Stomach (tissue), 4 donors: ENCODE data around the gene NRF1.

ENCODE experiments used
- EP300 ChIP-seq: sonication (generic); formaldehyde crosslinking; IDR thresholded peaks from one replicate; pipeline ENCODE4 v1.6.1; 2017; ENCODE audit warnings: antibody characterized with exemption
- POLR2A ChIP-seq, 4 donors: fragments of 450-650 bp; IDR thresholded peaks; one replicate each; pipeline ENCODE4 v1.6.1; 2016; ENCODE audit warnings: antibody characterized with exemption in 4 of 4, control low read depth in 2 of 4, mild to moderate bottlenecking in 1 of 4, moderate library complexity in 1 of 4
- POLR2AphosphoS5 ChIP-seq, 3 donors: sonication (generic); formaldehyde crosslinking; IDR thresholded peaks; one replicate each; pipeline ENCODE4 v1.6.1; 2016; ENCODE audit warnings: antibody characterized with exemption in 3 of 3
- TF ChIP-seq, protein P1 (sequence below), 7 experiments: fragments of 450-650 bp in 4 of 7; fragments of 200-600 bp in 3 of 7; sonication (generic) in 3 of 7; IDR thresholded peaks; one replicate each; pipeline ENCODE4 v1.5.1; 2016 to 2019; ENCODE audit warnings: antibody characterized with exemption in 7 of 7, control low read depth in 2 of 7, mild to moderate bottlenecking in 1 of 7

DNA sequence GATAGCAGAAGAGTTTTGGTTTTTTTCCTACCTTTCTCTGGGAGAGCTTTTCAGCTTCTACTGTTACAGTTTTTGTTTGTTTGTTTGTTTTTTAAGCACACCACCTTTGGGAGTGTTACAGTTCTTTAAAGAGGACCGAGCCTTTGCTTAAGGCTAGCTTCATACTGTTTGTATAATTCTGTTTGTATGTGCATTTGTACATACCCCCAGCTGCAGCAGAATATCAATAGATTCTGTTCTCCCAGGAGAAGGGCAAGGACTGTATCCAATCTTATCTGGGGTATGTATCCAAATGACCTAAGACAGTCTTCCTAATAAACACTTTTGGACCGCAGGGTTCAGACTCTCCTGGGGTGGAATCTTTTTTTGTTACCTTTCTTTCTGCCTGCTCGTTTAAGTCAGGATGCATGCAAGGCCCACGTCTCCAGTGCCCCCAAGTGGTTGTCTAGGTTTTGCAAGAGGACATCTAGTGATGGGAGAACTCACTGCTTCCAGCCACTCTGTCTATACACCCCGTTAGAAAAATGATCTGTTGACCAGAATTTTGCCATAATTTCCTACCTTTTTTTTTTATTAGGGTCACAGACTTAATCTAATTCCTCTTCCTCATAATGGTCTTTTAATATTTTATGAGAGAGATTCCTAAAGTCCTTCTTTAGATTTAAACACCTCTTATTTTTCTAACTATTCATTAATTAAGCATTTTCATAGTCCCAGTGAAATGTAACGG is 23.9 kb downstream of the NRF1 start:
- TF ChIP-seq POLR2AphosphoS5 (IDR thresholded peaks at IDR 0.05) (no peak), POLR2A (IDR thresholded peaks at IDR 0.05) (no peak), EP300 (no peak)
- TF ChIP-seq, protein P1, sequence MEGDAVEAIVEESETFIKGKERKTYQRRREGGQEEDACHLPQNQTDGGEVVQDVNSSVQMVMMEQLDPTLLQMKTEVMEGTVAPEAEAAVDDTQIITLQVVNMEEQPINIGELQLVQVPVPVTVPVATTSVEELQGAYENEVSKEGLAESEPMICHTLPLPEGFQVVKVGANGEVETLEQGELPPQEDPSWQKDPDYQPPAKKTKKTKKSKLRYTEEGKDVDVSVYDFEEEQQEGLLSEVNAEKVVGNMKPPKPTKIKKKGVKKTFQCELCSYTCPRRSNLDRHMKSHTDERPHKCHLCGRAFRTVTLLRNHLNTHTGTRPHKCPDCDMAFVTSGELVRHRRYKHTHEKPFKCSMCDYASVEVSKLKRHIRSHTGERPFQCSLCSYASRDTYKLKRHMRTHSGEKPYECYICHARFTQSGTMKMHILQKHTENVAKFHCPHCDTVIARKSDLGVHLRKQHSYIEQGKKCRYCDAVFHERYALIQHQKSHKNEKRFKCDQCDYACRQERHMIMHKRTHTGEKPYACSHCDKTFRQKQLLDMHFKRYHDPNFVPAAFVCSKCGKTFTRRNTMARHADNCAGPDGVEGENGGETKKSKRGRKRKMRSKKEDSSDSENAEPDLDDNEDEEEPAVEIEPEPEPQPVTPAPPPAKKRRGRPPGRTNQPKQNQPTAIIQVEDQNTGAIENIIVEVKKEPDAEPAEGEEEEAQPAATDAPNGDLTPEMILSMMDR (IDR thresholded peaks at IDR 0.05), result peak in 4 of 7 experiments; percentile 53 to 57 (median 54)
